ENCODE data around the gene CD300C. TPM values are rescaled to one million over a fixed set of nuclear protein-coding genes. Genes with fewer than 3 reads are reported as not detected.

The CD300C gene
- total and polyA plus RNA-seq, 10 of the 15 experiments (the other 5 are each of a cell fraction or from before 2014, with no cell fraction given), result 0.12 to 0.38 (median 0.23) TPM; not detected in 3

DNA sequence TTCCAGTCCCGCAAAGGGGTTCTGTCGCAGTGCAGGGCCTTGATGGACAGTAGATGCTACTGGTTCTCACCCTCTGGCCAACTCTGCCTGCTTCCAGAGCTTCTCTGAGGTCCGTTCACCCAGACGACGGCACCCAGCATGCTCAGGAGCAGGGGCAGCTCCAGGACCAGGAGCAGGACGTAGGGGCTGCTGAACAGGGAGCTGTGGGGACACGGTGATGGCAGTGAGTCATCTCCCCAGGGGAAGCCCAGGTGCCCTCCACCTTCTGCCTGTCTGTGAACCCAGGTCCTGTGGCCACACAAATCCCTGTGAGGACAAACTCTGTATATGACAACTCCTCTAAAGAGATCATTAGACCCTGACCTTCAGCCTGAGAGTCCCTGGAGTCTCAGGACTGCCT, 3.4 kb upstream of the CD300C start:
- H2AFZ ChIP-seq (ENCODE audit: control insufficient read depth, low read depth, low read length), result no peak overlapping the region
- no peak overlapping the region for H3K4me2 ChIP-seq (ENCODE audit: control insufficient read depth, insufficient read depth)
- no peaks in the 10 kb centered on the region for H3K36me3 ChIP-seq (ENCODE audit: control insufficient read depth in 2 of 2, insufficient read depth in 2 of 2, low read length in 1 of 2)
- H3K9me3 ChIP-seq (replicated peaks; ENCODE audit: control insufficient read depth, insufficient read depth, low read length), result no peaks in the 10 kb centered on the region
- FAIRE-seq (no peak), ATAC-seq (no peak), DNase-seq (ENCODE audit: low read depth, low spot score) (no peak)
- H4K20me1 ChIP-seq (ENCODE audit: control insufficient read depth, insufficient read depth), result no peaks in the 10 kb centered on the region
- no TSS peak for BruUV-seq (replicated peaks)
- no peak overlapping the region for H3K4me3 ChIP-seq
- POLR2A ChIA-PET, result no interaction called here
- no peaks in the 10 kb centered on the region; a peak in 3 of 4 replicates for H3K27me3 ChIP-seq (replicated peaks in 1 of 2; ENCODE audit: control insufficient read depth in 2 of 2, insufficient read depth in 2 of 2, low read length in 1 of 2)
- CTCF ChIA-PET, result no interaction called here
- WGBS (ENCODE audit: insufficient coverage, insufficient replicate concordance, low lambda C conversion rate, missing lambda C conversion rate), result 10% methylated on average over 7 of the region's 7 CpGs
- in situ Hi-C loops (cut with MboI), result no loop called here
- intact Hi-C loops (cut with micrococcal nuclease; ENCODE audit: unreplicated experiment), result no loop called here
- SMC1A ChIA-PET (ENCODE audit: uncharacterized antibody, unreplicated experiment), result no interaction called here
- H3K27ac ChIP-seq (ENCODE audit: control insufficient read depth, insufficient read depth), result no peak overlapping the region
- no peak overlapping the region for H3K9ac ChIP-seq (ENCODE audit: control insufficient read depth, insufficient read depth, low read length)
- RAD21 ChIA-PET (ENCODE audit: unreplicated experiment), result no interaction called here
- no peaks in the 10 kb centered on the region for H3K4me1 ChIP-seq (ENCODE audit: control insufficient read depth, insufficient read depth, low read length)
- TF ChIP-seq SREBF1 (IDR thresholded peaks at IDR 0.05; ENCODE audit: low read length) (no peak), HCFC1 (IDR thresholded peaks at IDR 0.05; ENCODE audit: low read length) (no peak), RAD51 (IDR thresholded peaks at IDR 0.05) (no peak), KLF5 (IDR thresholded peaks at IDR 0.05; ENCODE audit: partially characterized antibody) (no peak), KDM1A (IDR thresholded peaks at IDR 0.05; ENCODE audit: borderline replicate concordance) (no peak), SMC3 (IDR thresholded peaks at IDR 0.05; ENCODE audit: borderline replicate concordance, low read length) (no peak), RUNX3 (IDR thresholded peaks at IDR 0.05; ENCODE audit: low read length) (no peak), EZH2 (IDR thresholded peaks at IDR 0.05; ENCODE audit: borderline replicate concordance, control insufficient read depth, low read depth, low read length) (no peak)
- TF ChIP-seq, protein P1, sequence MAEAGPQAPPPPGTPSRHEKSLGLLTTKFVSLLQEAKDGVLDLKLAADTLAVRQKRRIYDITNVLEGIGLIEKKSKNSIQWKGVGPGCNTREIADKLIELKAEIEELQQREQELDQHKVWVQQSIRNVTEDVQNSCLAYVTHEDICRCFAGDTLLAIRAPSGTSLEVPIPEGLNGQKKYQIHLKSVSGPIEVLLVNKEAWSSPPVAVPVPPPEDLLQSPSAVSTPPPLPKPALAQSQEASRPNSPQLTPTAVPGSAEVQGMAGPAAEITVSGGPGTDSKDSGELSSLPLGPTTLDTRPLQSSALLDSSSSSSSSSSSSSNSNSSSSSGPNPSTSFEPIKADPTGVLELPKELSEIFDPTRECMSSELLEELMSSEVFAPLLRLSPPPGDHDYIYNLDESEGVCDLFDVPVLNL (IDR thresholded peaks at IDR 0.05; ENCODE audit: low read depth, low read length), result no peak
- TF ChIP-seq, protein P2, sequence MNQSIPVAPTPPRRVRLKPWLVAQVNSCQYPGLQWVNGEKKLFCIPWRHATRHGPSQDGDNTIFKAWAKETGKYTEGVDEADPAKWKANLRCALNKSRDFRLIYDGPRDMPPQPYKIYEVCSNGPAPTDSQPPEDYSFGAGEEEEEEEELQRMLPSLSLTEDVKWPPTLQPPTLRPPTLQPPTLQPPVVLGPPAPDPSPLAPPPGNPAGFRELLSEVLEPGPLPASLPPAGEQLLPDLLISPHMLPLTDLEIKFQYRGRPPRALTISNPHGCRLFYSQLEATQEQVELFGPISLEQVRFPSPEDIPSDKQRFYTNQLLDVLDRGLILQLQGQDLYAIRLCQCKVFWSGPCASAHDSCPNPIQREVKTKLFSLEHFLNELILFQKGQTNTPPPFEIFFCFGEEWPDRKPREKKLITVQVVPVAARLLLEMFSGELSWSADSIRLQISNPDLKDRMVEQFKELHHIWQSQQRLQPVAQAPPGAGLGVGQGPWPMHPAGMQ (IDR thresholded peaks at IDR 0.05; ENCODE audit: borderline replicate concordance), result no peak
- TF ChIP-seq, protein P3, sequence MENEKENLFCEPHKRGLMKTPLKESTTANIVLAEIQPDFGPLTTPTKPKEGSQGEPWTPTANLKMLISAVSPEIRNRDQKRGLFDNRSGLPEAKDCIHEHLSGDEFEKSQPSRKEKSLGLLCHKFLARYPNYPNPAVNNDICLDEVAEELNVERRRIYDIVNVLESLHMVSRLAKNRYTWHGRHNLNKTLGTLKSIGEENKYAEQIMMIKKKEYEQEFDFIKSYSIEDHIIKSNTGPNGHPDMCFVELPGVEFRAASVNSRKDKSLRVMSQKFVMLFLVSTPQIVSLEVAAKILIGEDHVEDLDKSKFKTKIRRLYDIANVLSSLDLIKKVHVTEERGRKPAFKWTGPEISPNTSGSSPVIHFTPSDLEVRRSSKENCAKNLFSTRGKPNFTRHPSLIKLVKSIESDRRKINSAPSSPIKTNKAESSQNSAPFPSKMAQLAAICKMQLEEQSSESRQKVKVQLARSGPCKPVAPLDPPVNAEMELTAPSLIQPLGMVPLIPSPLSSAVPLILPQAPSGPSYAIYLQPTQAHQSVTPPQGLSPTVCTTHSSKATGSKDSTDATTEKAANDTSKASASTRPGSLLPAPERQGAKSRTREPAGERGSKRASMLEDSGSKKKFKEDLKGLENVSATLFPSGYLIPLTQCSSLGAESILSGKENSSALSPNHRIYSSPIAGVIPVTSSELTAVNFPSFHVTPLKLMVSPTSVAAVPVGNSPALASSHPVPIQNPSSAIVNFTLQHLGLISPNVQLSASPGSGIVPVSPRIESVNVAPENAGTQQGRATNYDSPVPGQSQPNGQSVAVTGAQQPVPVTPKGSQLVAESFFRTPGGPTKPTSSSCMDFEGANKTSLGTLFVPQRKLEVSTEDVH (IDR thresholded peaks at IDR 0.05; ENCODE audit: low read depth, partially characterized antibody), result no peak
- TF ChIP-seq, protein P4, sequence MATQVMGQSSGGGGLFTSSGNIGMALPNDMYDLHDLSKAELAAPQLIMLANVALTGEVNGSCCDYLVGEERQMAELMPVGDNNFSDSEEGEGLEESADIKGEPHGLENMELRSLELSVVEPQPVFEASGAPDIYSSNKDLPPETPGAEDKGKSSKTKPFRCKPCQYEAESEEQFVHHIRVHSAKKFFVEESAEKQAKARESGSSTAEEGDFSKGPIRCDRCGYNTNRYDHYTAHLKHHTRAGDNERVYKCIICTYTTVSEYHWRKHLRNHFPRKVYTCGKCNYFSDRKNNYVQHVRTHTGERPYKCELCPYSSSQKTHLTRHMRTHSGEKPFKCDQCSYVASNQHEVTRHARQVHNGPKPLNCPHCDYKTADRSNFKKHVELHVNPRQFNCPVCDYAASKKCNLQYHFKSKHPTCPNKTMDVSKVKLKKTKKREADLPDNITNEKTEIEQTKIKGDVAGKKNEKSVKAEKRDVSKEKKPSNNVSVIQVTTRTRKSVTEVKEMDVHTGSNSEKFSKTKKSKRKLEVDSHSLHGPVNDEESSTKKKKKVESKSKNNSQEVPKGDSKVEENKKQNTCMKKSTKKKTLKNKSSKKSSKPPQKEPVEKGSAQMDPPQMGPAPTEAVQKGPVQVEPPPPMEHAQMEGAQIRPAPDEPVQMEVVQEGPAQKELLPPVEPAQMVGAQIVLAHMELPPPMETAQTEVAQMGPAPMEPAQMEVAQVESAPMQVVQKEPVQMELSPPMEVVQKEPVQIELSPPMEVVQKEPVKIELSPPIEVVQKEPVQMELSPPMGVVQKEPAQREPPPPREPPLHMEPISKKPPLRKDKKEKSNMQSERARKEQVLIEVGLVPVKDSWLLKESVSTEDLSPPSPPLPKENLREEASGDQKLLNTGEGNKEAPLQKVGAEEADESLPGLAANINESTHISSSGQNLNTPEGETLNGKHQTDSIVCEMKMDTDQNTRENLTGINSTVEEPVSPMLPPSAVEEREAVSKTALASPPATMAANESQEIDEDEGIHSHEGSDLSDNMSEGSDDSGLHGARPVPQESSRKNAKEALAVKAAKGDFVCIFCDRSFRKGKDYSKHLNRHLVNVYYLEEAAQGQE (IDR thresholded peaks at IDR 0.05; ENCODE audit: low read depth, low read length), result no peak
- H3K79me2 ChIP-seq (ENCODE audit: control insufficient read depth, insufficient read depth, low read length), result no peaks in the 10 kb centered on the region

All from GM12878 (cell line).